Tibial artery (tissue), 4 donors: ENCODE data around the gene CHIA.

Experiments used
- DNase-seq, 2 donors: peaks; one replicate each; pipeline ENCODE4 v3.0.0-alpha.2; 2019
- H3K27ac ChIP-seq, 2 donors: fragments of 200-600 bp; sonication (generic) in 1 of 2; 1 replicate in 1 of 2; 2 replicates in 1 of 2; pipeline ENCODE4 v1.5.1; 2018 to 2019; ENCODE audit warnings: mild to moderate bottlenecking in 1 of 2
- H3K27me3 ChIP-seq, 2 donors: fragments of 200-600 bp; sonication (generic) in 1 of 2; one replicate each; pipeline versions ENCODE4 v1.5.1 to v1.6.0; 2016 to 2019
- H3K36me3 ChIP-seq, 3 donors: fragments of 200-600 bp; sonication (generic) in 2 of 3; one replicate each; pipeline ENCODE4 v1.5.1; 2016 to 2019; ENCODE audit warnings: mild to moderate bottlenecking in 2 of 3
- H3K4me1 ChIP-seq, 4 donors: fragments of 200-600 bp; sonication (generic) in 2 of 4; 1 replicate in 3 of 4; 2 replicates in 1 of 4; pipeline ENCODE4 v1.5.1; 2016 to 2019
- H3K4me3 ChIP-seq, 2 donors: fragments of 200-600 bp; sonication (generic) in 1 of 2; 1 replicate in 1 of 2; 2 replicates in 1 of 2; pipeline ENCODE4 v1.5.1; 2018 to 2019; ENCODE audit warnings: mild to moderate bottlenecking in 2 of 2
- H3K9me3 ChIP-seq, 3 donors: fragments of 200-600 bp; sonication (generic) in 1 of 3; one replicate each; pipeline ENCODE4 v1.5.1; 2016 to 2019
- CTCF ChIP-seq, 2 experiments: fragments of 200-600 bp in 1 of 2; fragments of 450-650 bp in 1 of 2; IDR thresholded peaks; one replicate each; pipeline ENCODE4 v1.5.1; 2017 to 2019; ENCODE audit warnings: antibody characterized with exemption in 2 of 2, mild to moderate bottlenecking in 1 of 2, moderate library complexity in 1 of 2
- intact Hi-C: fragments of 100-400 bp; cut with DNase I; formaldehyde crosslinking; loops from one replicate; pipeline ENCODE4 v1.15.0; 2023; ENCODE audit warnings: low total_unique reads

The CHIA gene

GRCh38 chr1:111275079-111275478 is 15.6 kb upstream of the CHIA start:
- DNase-seq, result peak; percentile 71 to 73
- no peak for TF ChIP-seq CTCF (IDR thresholded peaks at IDR 0.05)
- Histone ChIP-seq H3K27me3 (peaks cover 0 to 19% of the 10 kb centered on the region in 2 donors), H3K4me1 (peaks cover 0 to 10% (median 0%) of the 10 kb centered on the region in 4 donors), H3K36me3 (no peaks in the 10 kb centered on the region), H3K9me3 (no peaks in the 10 kb centered on the region), H3K27ac (no peak overlapping the region), H3K4me3 (no peak overlapping the region)
- intact Hi-C loops, result no loop called here

GRCh38 chr1:111275780-111276433 is 14.7 kb upstream of the CHIA start:
- TF ChIP-seq CTCF (IDR thresholded peaks at IDR 0.05), result no peak
- peaks cover 0 to 6% (median 0%) of the 10 kb centered on the region in 4 donors for H3K4me1 ChIP-seq
- H3K4me3 ChIP-seq, result no peak overlapping the region
- no peak for DNase-seq
- intact Hi-C loops, result no loop called here
- H3K36me3 ChIP-seq, result no peaks in the 10 kb centered on the region
- H3K9me3 ChIP-seq, result no peaks in the 10 kb centered on the region
- H3K27ac ChIP-seq, result no peak overlapping the region
- H3K27me3 ChIP-seq, result peaks cover 0 to 10% of the 10 kb centered on the region in 2 donors

- Histone ChIP-seq H3K9me3 (no peaks in the 10 kb centered on the region), H3K27ac (no peak overlapping the region), H3K36me3 (no peaks in the 10 kb centered on the region), H3K27me3 (no peaks in the 10 kb centered on the region), H3K4me1 (no peaks in the 10 kb centered on the region), H3K4me3 (no peak overlapping the region)
- TF ChIP-seq CTCF (IDR thresholded peaks at IDR 0.05), result no peak
- intact Hi-C loops, result no loop called here
- no peak for DNase-seq
These were observed 11.5 kb upstream of the CHIA start for GRCh38 chr1:111279144-111279543.

- no peak for TF ChIP-seq CTCF (IDR thresholded peaks at IDR 0.05)
- Histone ChIP-seq H3K27me3 (no peaks in the 10 kb centered on the region), H3K9me3 (no peaks in the 10 kb centered on the region), H3K27ac (no peak overlapping the region), H3K36me3 (no peaks in the 10 kb centered on the region), H3K4me3 (no peak overlapping the region), H3K4me1 (no peaks in the 10 kb centered on the region)
- intact Hi-C loops, result no loop called here
- DNase-seq, result no peak
These were observed 10.4 kb upstream of the CHIA start for GRCh38 chr1:111280267-111280666.

- H3K9me3 ChIP-seq, result no peaks in the 10 kb centered on the region
- H3K36me3 ChIP-seq, result no peaks in the 10 kb centered on the region
- no peak overlapping the region for H3K4me3 ChIP-seq
- no peaks in the 10 kb centered on the region for H3K27me3 ChIP-seq
- no peak for DNase-seq
- no peak for TF ChIP-seq CTCF (IDR thresholded peaks at IDR 0.05)
- intact Hi-C loops, result no loop called here
- no peak overlapping the region for H3K27ac ChIP-seq
- no peaks in the 10 kb centered on the region for H3K4me1 ChIP-seq
These were observed 9.2 kb upstream of the CHIA start for GRCh38 chr1:111281411-111281810.

- no peak for TF ChIP-seq CTCF (IDR thresholded peaks at IDR 0.05)
- Histone ChIP-seq H3K4me3 (no peak overlapping the region), H3K36me3 (no peaks in the 10 kb centered on the region), H3K27ac (no peak overlapping the region), H3K27me3 (no peaks in the 10 kb centered on the region), H3K4me1 (no peaks in the 10 kb centered on the region), H3K9me3 (no peaks in the 10 kb centered on the region)
- no peak for DNase-seq
- intact Hi-C loops, result no loop called here
These were observed 6.8 kb upstream of the CHIA start for GRCh38 chr1:111283838-111284237.
